ENCODE measurements around the gene DCANP1.

DNA sequence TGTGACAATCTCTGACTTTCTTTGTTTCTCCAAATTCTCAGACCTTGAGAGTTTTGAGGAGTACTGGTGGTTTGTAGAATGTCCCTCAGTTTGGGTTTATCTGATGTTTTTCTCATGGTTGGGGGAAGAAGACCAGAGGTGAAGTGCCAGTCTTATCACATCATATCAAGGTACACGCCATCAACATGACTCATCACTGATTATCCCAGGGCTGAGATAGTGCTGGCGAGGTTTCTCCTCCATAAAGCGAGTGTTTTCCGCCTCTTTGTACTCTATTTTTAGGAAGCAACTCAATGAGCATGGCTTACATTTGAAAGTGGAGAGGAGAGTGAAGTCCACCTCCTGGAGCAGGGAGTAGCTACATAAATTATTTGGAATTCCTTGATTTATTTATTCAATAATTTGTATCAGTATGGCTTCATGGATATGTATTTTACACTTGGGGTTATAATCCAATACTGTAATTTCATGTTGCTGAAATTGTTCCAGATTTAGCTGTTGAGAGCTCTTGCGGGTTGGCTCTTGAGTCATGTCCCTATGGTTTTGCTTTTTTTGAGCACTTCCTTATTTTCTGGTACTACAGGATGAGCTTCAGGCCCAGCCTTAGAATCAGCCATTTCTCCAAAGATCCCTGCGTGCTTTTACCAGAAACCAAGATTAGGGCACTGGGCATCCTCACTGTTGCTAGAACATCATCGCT lies 23.9 kb downstream of the DCANP1 start:
- no peak for TF ChIP-seq CTCF (conservative IDR thresholded peaks at IDR 0.05 in 1 of 2, IDR thresholded peaks at IDR 0.05 in 1 of 2; ENCODE audit: low read depth in 1 of 2, low read length in 2 of 2)
- TF ChIP-seq EZH2 (IDR thresholded peaks at IDR 0.05; ENCODE audit: low read length, missing control alignments), result no peak

Data from fibroblast of lung (primary cell).